Stimulated activated CD4-positive, alpha-beta T cell treated with anti-CD3 and anti-CD28 coated beads, TNF-alpha, amount 100 ng/mL, for 4 hours (primary cell): ENCODE results near the gene MRPS18A.
"Not testable (repeated sequence)": the region's sequence is repeated elsewhere in the genome, so short reads cannot be mapped to it uniquely, and the experiment has no call there.

ENCODE experiments used
- DNase-seq, 3 experiments: peaks; one replicate each; pipeline ENCODE4 v3.0.0-alpha.2; 2020; ENCODE audit warnings: low read depth in 3 of 3

Gene MRPS18A

GRCh38 chr6:43635387-43636307 lies 51.9 kb downstream of the MRPS18A start, which contains the start of gene MAD2L1BP:
Gene MAD2L1BP, plus strand, starts transcription at chr6:43635840. Its CDS starts 36 bp downstream, at chr6:43635876.
- DNase-seq: peak; percentile 70 to 79 (median 76)

DNA sequence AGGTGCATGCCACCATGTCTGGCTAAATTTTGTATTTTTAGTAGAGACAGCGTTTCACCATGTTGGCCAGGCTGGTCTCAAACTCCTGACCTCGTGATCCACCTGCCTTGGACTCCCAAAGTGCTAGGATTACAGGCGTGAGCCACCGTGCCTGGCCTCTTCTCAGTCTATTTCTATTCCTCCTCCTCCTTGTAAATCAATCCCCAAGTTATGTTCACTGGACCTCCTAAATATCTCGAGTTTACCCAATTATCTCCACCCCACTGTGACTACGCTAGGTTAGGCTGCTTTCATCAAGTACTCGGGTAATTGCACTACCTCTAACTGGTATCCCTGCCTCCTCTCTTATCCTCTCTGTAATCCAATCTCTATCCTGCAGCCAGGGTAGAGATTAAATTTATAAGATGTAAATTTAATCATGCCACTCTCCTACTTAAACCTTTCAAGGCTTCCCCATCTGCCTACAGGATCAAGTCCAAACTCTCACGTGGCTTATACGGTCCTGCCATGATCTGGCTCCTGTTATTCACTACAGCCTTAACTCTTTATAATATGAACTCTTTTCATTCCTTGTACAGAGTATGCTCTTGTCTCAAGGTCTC lies 52.8 kb downstream of the MRPS18A start:
- DNase-seq: no peak

GRCh38 chr6:43633002-43633401 lies 54.6 kb downstream of the MRPS18A start:
- DNase-seq: not testable (repeated sequence)

DNA sequence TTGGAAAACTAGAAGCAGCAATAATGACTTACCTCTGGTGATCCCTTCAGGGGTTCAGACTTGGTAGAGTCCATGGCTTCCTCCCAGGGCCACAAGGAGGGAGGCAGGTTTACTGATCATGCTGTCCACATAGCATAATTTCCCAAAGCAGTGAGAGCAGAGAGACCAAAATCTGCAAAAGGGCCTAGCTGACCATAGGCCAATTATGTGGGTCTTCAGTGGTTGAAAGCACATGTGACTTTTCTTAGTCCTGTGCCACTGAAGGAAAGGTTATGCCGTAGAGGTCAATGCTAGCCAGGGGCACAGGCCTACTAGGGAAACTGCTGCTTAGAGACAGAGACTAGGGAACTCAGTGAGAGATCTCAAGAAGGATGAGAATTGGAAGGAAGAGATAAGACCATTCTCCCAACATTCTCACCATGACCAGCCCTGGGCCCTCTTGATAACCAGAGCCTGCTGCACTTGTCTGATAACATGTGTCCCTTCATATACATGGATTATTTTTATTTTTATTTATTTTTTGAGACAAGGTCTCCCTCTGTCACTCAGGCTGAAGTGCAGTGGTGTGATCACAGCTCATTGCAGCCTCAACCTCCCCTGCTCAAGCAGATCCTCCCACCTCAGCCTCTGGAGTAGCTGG lies 56.5 kb downstream of the MRPS18A start:
- DNase-seq: no peak

GRCh38 chr6:43629505-43630300 lies 57.9 kb downstream of the MRPS18A start:
- DNase-seq: peak; percentile 62 to 74 (median 69)

DNA sequence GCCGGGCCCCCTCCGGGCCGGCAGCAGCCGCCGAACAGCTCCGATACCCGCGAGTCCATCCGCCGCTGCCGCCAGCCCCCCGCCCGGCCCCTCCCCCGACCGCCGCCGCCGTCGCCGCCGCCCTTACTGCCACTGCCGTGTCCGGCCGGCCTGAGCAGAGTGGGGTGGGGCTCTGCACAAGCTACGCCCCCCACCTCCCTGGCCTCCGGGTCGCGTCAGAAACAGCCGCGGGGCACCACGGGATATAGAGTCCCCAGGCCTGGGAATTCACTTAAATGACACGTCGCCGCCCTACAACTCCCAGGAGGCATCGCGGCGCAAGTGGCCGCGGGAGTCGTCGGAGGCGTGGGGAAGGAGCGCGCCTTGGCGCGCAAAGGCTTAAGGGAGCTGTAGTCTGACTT lies 58.5 kb downstream of the MRPS18A start, which contains the start of gene GTPBP2:
Gene GTPBP2, minus strand, starts transcription at position 161 of the 401 bp plus-strand sequence. Its CDS starts 102 bp downstream, at position 59.
- peak; percentile 83 to 96 (median 92) for DNase-seq

- DNase-seq: peak in 2 of 3 experiments; percentile 26 to 32
These were observed 59.0 kb downstream of the MRPS18A start for GRCh38 chr6:43628393-43629103.

GRCh38 chr6:43627008-43627825 lies 60.4 kb downstream of the MRPS18A start:
- no peak for DNase-seq

DNA sequence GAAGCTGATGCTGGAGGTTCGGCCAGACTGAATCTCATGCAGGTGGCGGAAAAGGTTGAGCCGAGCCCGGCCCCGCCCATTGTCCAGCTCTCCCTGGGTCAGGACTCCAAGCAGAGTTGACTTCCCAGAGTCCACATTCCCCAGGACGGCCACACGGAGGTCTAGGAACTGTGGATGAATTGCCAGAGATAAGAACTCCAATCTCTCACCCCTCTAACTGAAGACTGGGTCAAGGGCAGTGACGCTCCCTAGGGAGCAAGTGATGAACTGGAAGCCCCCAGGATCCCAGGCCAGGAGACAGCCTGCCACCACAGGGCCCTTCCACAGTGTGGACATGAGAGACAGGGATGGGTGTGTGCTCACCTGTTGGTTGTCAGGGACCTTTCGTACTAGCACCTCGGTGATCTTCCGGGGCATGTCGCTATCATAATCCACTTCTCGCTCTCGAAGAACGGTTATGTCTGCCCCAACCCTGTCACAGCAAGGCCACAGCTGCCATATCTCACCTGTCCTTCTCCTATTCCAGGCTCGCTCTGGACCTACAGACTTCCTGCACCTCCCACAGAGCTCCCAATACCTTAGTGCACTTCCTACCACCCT lies 62.1 kb downstream of the MRPS18A start:
- no peak for DNase-seq

GRCh38 chr6:43624786-43625288 lies 62.8 kb downstream of the MRPS18A start:
- no peak for DNase-seq

DNA sequence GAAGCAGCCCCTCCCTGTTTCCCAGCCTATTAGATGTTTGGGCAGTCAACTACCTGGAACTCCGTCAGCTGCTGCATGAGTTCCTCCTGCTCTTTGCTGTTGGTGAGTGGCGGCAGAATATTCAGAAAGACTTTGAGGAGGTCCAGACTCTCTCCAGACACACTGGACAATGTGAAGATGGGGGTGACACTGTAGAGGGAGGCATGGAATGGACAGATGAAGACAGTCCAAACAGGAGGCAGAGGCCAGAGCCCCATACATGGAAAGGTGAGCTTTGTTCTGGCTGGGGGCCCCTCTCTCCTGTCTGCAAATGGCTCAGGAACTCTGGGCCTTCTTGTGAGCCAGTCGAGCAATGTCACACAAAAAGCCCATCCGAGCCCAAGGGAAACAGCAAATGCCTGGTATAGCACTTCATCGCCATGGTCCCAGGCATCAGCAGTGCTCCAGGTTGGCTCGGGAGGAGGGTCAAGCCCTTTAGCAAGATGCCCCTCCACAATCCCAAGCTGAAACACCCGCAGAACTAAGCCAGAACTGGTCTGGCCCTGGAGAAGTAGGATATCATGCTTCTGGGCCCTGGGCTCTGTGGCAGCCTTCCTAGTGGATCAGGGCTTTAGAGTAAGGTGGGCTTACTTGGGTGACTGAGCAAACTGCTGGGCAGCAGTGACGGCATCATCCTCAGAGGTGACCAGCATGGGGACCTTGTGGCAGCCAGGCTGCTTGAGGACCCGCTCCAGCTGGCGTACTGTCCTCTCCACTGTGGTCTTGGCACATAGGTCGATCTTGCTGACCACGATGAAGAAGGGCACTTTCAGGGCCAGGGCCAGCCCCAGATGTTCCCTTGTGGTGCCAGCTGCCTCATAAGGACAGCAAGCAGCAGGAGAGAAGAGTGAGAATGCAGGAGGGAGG lies 63.5 kb downstream of the MRPS18A start:
- DNase-seq: no peak

DNA sequence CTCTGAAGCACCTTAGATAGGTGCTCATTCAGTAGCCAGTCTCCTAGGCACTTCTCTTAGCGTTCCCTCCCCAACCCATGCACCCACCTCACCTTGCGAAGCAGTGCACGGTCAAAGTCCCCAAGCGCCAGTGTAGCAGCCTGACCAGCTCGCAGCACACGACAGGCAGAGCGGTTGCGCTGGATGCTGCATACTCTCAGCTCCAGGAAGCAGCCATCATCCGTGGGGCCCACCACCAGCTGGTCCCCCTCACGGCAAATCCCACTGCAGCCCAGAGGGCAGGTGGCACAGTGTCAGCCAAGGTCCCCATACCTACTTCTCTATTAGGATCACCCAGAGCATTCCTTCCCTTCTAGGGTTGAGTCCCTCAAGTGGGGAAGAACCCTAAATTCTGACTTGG lies 65.0 kb downstream of the MRPS18A start:
- DNase-seq: no peak

- DNase-seq: no peak
These were observed 65.8 kb downstream of the MRPS18A start for GRCh38 chr6:43621836-43622180.
